ENCODE measurements around the gene OTOP1.
"Not testable (repeated sequence)": the region's sequence is repeated elsewhere in the genome, so short reads cannot be mapped to it uniquely, and the experiment has no call there.

The OTOP1 gene

DNA sequence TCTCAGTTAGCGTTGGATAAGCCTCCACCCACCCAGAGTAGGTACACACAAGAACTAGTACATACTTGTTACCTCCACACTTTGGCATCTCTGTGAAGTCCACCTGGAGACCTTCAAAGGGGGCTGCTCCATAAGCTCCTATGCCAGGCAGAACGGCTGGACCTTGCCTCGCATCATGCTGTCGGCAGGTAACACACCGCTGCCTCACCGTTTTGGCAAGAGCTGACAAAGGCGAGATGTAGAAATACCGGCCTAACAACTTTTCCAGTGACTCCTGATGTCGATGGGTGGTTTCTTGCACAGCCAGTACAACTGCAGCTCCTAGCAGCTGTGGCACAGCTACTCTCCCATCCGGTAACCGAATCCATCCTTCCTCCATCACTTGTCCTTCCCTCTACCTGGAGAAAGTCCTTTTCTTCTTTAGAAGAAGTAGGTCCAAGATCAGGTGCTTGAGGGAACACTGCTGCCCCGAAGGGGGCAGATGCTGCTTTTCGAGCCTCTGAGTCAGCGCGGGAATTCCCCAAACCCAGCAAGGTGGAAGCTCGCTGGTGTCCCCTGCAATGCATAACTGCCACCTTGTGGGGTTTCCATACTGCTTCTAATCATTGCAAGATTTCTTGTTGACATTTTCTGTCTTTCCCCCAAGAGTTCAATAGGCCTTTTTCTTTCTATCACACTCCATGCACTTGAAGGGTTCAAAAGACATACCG lies 65.6 kb downstream of the OTOP1 start:
- DNase-seq, result not testable (repeated sequence)

DNA sequence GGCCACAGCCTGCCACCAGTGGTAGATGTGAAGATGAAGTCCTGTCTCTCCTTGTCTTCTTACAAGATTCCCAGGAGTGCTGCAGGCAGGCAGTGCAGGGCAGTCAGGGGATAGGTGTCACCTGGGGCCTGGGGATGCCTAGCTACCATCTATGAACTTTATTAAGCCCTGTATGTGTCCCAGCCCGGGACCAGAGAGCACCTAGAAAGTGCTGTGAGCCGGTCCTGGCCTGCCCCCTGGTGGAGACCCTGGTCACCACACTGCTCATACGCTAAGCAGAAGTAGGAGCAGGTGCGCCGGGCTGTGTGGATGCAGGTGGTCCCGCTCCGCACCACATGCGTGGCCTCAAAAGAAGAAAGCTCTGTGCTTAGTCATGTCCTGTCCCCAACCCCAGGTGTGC lies 81.1 kb downstream of the OTOP1 start:
- peak; percentile 0 to 27 for DNase-seq

DNA sequence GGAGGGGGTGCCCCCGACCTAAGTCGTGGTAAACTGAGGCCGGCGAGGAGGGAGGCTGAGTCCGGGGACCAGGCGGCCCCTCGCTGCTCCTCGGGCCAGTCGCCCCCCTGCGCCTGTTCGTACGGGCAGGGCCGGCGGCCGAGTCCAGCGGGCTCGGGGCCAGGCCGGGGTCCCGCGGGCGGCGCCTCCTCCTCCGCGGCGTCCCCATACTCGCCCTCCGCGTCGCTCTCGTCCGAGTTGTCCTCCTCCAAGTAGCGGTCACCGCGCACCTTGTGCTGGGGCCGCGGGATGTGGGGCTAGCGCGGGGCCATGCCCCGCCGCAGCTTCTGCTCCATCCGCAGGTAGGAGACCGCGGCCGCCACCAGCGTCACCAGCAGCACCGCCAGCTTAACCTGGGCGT lies 83.4 kb downstream of the OTOP1 start:
- not testable (repeated sequence) for DNase-seq

DNA sequence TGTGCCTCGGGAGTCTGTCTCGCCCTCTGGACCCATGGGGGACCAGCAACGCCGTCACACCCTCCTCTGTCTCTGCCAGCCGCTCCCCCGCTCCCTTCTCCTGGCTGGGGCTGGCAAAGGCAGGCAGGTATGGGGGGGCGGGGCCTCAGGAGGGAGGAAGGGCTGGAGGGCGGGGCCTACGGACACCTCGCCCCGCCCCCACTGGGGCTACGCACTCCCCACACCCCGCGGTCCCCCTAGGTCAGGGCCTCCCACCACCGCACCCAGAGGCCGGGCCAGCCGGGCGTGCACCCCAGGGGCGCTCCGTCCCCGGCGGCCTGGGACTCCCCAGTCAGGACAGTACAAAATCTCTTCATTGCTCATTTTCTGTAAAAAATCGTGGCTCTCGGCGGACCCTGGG lies 84.0 kb downstream of the OTOP1 start:
- not testable (repeated sequence) for DNase-seq

DNA sequence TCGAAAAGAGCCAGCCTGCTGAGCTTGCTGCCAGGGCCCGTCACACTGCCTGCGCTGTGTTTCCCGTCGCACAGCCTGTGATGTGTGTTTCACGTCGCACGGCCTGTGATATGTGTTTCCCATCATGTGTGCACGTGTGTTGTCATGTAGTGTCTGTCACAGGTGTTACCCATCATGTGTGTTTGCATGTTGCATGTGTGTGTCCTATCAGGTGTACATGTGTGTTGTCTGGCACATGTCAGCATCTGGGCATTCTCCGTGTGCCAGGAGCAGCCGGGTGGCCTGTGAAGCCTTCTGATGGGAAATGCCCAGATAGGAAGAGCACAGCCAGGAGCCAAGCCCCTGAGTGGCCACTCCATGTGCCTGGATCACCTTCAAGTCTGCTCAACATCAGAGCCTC lies 85.5 kb downstream of the OTOP1 start:
- DNase-seq, result not testable (repeated sequence)
